ENCODE measurements around the gene WARS2.

WARS2 gene

DNA sequence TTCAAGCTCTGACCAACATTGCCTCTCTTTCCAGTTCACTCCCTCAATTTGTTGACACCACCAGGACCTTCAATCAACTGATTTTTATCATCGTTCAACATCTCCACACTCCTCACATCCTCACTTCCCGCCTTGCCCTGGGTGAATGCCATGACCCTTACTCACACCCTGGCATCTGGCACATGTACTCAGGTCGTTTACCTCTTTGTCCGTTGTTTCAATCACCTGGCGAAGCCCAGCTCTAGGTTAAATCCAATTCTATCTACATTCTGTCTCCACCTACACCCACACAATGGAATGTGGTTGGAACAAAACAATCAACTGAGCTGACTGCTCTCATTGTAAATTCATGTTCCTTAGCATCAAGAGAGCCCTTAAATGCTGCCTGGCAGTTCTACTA, 128.1 kb downstream of the WARS2 start:
- no peak for DNase-seq

DNA sequence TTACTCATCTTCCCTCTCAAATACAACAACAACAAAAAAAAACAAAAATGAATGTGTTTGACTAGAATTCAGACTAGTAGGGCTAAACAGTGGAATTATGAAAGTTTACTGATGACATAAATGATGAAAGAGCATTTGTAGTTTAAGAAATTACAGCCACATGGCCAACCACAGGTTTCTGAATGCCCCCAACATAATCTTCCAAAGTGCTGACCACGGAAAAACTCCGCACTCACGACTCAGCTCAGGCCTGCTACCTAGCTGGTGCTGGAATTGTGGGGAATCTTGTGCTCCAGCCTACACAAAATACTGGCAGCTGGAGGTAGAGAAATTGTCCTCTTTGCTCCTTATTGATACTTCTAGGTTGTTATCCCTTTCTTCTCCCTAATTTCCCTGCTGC, 128.7 kb downstream of the WARS2 start:
- peak; percentile 84 for DNase-seq

DNA sequence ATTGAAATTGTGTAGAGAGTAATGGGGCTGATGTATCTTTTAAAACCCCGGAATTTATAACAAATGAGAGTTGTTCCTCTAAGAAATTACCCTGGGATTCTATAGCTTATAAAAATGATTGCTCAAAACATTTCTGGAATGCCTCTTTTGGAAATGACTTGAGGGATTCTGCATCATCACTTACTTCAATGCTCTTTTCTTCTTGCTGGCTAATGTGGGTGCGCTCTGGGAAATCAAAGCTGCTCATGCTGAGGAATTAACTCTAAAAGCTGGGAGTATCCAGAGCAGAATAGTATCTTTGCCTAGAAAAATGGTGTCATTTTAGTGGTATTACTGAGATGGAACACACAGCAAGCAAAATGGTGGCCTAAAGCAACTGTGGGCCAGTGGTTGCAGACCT, 129.3 kb downstream of the WARS2 start:
- DNase-seq, result peak; percentile 63

DNA sequence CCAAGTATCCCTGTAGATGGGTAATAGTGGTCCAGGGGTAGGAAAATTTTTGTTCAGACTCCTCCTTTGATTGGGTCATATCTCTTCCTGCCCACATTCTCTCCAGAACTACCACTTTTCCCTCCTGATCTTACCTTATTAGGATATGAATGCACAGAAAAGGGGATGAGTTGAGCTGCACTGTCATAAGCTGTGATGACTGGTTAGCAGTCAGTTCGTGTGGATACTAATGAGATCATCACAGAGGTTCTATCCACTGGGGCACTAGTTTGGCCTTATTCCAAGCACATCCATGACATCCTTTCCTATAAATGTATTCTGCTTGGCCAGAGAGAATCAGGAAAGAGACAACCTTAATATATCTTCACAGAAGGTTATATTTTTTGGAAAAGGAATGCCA, 130.3 kb downstream of the WARS2 start:
- DNase-seq, result peak; percentile 84

DNA sequence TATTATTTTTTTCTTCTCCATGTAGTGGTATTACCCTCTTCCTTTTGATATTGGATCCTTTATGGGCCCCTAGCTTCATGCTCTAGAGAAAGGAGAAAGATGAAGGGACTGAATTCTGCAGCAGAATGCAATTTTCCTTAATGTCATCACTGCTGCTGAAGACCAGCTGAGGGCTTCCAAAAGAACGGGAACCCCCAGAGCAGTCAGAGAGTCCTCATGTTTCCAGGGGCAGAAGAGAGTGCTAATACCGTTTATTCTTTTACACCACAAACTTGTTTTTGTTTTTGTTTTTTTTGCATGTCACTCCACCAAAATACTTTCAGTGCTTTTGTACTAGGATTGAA, 131.2 kb downstream of the WARS2 start:
- DNase-seq, result no peak

DNA sequence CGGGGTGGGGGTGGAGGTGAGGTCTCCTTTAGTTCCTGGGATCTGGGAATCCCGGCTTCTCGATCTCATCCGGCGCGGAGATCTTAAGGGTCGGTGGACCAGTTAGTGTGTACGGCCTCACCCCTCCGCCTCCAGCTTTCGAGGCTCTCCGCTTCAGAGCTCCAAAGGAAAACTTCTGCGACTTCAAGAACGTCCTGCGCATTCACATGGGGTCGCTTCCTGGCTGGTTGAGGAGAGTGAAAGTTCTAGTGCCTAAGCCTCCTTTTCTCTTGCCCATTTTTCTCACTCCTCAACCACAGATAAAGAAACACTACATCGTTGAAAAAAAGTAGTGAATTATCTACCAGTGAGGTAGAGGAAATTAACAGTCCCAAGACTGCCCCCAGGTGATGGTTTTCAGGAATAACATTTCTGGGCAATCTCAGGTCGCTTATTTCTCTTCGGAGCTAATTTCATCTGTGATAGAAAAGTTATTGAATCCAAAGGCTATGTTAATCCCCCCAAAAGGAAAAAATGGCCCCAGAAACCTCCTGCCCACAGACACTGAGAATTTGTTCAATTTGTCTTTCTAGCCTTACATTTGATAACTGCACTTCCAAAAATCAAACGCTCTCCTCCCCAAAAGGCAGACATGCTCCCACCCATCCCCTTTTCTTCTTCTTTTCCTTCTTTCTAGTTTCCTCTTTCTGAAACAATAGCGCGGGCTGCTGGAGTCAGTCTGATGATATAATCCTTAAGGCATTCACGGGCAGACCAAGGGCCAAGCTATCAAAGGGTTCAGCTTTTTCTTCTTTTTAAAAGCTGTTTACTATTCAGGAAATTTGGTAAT, 131.8 kb downstream of the WARS2 start:
- DNase-seq, result peak; percentile 87

DNA sequence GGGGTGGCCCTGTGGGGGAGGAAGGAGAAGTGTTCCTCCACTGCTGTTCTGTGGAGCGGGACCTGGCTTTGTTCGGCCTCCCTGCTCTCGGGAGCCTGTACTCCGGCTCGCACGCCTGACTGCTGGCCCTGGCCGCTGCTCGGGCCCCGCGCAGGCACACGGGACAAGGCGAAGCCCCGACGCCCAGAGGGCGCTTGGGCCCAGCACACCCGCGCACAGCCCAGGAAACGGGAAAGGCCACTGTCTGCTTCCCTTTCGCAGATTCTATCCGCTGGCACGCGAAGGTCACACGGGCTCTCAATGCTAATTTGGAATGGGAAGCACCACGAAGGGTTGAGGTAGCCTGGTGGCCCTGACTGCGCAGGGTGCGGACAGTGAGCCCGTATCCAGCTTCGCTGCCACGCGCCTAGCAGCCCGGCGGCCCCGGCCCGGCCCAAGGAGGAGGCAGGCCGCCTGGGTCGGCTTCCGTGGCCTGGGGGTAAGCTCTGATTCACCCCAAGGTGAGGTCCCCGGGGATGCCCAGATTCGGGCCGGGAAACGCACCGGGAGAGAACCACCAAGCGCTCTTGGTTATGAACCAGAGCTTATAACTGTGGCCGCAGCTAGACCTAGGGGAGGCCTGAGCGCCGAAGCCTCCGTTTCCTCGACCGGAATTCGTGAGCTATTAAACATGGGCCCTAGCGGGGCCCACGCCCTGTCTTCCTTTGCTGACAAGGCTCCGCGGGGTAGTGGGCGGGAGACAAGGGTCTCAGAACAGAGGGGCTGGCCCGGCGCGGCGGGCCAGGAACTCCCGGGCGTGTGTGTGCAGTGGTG, 132.6 kb downstream of the WARS2 start:
- no peak for DNase-seq

DNA sequence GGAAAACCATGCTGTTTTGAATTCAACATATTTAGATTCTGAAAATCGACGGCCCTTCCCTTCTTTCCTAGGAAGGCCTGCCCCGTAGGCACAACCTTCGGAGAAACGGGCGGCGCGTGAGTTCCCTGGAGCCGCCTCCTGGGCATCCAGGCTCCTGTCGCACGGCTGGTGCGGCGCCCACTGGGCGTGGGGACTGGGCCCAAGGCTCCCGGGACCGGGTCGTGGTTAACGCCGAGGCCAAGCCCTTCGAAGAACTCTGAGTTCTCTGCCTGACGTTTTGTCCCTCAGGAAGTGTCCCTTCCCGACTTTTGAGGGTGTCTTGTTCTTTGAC, 133.1 kb downstream of the WARS2 start:
- DNase-seq, result no peak

DNA sequence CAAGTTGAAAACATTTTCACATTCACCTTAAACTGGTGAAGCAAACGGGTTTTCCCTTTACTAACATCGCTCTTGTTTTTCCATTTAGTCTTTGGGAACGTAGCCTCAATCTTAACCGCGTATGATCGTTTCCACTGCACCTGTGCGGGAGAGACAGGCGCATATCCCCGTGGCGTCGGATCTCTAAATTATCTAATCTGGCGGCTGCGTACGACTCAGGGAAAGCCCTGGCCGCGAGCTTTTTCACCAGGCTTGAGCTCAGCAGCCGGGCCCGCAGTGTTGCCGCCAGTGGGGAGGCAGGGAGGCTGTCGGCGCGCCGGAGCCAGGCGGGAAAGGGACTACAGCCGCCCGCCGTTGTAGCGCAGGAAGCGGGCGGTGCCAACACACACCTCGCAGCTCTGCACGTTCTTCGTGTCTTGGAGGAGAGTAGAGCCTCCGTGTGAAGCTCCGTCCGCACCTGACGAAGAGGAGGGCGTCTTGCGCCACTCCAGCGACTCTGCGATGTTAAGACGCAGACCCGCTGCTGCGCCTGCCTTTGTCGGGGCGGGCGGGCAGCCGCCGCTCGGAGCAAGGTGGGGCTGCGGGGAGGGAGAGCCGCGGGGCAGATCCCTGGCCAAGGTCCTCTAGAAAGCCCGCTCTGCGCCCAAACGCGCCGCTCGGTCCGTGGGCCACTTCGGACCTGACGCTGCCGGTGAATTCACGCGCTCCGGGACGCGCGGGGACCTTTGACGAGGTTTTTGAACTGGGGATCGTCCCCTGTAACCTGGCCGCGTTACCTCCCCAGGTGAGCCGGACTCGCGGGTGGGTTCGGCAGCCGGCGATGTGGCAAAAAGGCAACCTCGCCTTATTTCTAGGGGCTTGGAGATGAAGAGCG, 133.8 kb downstream of the WARS2 start:
- no peak for DNase-seq

DNA sequence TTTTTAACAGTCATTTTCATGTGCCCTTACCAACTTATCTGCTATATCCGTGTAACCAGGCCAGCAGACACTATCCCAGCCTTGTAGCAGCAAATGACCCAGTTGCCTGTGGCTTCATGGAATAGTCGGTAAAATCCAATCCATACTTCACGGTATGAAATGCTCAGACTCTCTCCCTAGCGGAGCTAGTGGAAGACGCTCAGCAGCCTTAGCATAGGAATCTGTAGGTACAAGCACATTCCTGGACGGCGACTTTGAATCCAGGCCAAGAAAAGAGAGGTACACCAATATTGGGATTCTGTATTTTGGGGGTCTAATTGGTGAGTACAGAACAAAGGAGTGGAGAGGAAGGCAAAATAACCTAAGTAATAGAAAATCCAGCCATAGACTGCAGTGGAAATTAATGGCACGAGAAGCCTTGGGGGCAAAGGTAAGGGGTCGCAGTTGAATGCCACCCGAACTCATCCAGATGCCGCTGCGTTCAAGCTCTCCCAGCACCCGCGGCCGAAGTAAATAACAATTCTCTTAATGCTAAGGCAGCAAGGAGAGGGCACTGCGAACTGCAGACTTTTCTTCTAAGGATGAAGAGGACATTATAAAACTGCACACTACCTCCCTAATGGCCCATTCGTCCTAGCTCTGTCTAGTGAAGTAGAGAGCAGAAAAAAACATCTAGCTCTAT, 134.6 kb downstream of the WARS2 start:
- DNase-seq, result no peak

DNA sequence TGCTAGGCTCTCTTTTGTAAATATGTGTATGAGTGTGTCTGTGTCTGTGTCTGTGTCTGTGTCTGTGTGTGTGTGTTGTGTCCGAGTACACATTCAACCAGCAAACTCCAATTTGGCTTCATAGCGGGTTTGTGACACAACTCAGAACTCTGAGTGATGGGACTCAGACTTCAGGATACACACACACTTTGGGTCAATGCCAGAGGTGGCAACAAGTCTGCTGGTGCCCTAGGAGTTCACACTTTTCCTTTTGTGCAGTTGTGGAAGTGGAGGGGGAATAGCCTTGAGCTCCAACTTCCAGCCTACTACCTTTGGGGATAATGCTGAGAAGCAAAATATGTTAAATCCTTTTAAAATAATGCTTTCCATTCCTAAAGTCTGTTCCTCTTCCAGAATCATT, 135.7 kb downstream of the WARS2 start:
- no peak for DNase-seq

DNA sequence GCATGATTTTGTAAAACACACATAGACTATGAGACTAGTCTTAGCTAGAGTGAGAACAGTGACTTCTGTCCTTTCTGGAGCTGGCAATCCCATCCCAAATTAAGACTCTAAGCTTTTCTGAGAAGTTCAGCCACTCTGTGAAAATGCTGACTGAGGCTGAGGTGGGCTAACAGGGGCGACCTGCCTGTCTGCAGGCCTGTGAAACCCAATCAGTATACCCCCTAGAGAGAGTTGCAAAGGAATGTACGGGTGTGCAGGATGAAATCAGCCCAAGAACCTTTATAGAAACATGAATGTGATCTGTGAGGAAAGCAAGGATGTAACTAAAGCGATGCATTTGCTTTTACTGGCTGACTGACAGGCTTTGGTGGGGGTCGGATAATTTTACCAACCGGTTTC, 136.3 kb downstream of the WARS2 start:
- no peak for DNase-seq

DNA sequence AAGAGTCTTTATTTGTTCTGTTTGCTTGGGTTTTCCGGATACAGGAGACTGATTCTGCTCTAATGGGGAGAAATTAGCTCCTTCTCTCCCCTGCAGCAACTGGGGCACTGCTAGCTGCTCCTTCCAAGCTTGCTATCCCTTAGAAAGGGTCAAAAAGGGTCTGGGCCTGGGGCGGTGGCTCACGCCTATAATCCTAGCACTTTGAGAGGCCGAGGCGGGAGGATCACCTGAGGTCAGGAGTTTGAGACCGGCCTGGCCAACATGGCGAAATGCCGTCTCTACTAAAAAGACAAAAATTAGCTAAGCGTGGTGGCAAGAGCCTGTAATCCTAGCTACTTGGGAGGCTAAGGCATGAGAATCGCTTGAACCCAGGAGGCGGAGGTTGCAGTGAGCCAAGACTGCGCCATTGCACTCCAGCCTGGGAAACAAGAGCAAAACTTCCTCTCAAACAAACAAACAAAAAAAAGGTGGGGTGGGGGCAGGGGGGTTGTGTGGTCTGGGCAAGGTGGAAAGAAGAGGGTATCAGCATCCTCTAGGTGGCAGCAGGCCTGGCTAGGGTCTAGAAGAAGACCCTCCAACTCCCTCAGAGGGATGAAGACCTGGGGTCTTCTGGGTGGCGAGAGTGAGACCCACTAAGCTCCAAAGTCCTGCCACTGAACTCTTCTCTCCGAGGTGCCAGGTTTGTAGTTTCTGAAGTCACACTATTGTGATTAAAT, 136.9 kb downstream of the WARS2 start:
- no peak for DNase-seq

DNA sequence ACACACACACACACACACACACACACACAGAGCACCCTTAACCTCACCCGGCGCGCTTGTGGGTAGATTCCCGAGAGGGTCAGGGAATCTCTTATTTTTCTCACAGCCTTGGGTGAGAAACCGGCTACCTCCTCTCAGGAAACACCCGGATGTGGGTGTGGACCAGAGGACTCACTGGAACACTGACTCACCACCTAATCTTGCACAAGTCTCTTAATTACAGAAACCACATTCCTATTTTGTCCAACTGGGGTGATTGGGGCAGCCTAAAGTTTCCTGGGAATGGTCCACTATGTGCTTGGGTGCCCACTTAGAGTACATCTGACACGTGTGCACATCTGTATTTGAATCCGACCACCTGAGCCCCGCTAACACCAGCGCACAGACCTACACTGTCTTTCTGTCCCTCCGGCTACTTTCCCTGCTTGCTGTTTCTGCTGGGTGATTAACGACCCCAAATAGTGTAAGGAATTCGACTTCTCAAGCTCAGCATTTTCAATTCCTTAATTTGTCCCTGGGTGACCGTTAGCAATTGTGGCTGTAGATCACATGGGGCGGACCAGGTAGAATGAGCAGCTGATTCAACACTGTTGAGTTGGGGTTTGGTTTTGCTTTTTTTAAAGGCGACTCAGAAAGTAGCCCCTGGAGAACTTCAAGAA, 138.3 kb downstream of the WARS2 start:
- peak; percentile 87 for DNase-seq

DNA sequence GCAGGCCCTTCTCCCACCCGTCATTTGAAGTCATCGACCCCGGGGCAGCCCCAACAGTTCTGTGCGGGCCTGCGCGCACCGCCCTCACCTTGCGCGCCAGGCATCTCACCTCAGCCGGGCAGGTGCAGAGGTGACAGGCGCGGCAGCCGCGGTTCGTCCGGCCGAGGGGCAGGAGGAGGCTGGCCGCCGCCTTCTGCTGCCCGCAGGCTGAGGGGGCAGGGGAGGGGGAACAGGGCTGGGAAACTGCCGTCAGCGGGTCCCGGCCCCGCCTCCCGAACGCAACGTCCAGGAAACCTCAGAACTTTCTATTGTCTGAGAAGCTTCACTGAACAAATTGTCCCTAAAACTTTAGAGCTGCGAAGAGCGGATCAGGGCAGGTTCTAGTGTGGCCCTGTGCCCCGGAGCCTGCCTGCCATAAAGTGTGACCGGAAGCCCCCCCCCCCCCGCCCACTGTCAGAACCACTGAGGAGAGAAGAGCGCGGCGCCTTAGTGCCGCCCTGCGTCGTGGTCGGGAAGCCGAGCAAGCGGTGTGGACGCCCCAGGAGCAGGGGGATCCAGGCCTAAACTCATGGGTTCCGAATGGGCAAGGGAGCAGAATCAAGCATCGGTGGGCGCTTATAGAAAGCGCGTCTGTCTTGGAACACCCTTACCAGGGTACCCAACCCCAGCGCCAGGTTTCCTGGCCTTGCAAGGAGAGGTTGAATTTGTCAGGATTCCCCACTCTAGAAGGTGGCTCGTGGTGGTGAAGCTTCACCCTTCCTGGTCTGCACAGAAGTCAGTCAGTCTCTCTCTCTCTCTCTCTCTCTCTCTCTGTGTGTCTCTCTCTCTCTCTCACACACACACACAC, 139.0 kb downstream of the WARS2 start:
- DNase-seq, result no peak

DNA sequence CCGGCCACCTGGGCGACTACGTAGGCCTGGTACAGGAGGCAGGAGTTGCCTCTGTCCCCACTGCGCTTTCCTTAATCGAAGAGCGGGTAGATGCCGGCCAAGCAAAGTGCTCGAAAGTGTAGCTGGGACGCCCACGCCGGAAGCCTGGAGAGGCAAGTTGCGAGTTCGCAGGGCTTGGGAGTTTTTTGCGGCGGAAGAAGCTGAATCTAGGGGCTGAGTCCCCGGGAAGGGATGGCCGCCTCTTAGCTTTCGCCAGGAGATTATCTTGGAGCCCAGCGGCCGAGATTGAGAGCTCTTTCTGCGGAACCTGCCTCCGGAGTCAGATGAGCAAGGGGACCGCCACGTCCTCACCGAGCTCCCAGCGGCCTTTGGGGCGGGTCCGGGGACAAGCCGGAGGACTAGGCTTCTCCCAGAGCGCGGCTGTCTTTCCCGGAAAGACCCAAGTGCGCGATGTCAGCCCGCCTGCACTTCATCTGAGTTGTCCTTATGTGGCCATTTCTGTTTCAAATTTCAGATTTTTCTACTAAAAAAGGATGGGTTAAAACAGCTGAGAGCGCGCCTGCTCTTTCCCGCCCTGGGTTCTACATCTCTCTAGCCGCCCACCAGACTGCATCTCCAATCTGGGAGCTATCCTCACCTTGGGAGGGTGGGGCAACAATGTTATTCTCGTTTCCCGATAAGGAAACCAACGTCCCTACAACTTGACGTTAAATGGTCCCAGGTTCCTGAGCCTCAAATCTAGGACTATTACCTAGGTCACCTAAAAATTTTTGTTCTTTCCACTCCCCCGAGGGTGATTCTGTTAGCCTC, 139.9 kb downstream of the WARS2 start:
- no peak for DNase-seq

DNA sequence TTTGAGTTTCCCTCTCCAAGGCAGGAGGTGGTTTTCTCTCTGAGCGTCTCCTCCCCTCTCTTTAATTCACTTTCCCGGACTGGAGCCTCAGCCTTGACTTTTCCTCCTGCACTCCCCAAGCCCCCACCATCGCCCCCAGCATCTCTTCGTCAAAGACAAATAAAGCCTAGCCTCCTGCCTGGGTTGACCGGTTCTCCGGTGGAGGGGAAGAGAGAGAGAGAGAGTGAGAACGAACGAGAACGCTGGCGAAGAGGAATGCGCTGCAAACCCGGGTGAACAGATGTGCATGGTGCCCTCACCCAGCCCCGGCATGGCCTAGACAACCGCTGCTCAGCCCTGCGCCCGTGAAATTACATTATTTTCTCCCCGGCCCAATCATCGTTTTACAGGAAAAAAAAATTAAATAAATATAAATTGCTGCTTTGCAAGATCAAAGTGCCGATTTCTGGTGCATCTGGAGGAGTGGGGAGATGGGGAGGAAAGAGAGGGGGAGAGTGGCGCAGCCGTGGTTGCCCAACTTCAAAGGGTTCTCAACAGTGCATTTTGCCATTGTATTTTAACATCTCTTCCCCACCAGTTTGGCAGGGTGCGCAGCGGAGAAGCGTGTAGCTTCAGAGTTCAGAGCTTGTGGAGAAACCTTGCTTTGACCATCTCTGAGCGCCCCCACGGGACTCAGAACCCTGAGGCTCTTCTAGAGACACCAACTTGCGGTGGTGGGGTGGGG, 140.9 kb downstream of the WARS2 start:
- DNase-seq, result no peak

DNA sequence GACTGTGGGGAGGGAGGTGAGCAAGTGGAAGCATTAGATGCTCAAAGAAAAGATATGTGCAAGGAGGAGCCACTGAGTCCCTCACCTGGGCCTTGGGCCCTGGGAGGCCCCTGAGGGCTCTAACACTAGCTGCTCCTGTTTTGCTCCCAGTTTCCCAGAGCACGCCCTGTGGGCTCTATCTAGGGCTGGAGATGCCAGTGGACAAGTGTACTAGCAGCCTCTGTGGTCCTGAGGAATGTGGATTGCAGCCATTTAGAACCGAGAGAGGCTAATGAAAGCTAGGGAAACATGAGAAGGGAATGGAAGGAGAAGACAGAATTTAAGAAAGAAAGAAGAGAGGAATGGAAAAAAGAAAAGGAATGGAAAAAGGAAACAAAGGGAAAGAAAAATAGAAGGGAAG, 142.3 kb downstream of the WARS2 start:
- DNase-seq, result no peak

DNA sequence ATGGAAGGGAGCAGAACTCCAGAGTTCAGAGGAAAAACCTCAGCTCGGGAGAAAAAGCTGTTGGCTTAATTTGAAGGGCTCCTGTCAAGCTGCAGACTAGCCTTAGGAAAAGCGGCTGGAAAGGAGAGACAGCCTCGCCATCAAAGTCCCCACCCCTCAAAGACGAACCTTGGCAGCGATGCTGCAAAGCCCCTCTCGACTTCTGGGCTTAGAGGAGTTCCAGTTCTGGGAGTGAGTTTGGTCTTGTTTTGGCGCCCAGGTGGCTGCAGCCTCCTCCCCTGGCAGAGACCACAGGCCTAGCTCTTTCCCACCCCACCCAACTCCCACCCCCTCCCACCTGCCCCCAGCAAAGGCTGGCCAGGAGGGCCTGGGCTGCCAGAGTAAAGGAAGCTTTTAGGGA, 143.2 kb downstream of the WARS2 start:
- no peak for DNase-seq

Measured in fibroblast of upper back skin (primary cell).